A375 (cell line): Measurements from ENCODE around the gene METTL14. TPM values are rescaled to one million over a fixed set of nuclear protein-coding genes. Genes with fewer than 3 reads are reported as not detected.

Experiments
- small RNA-seq: library from RNA; depleted of rRNA; stranded (forward); fragments of <200 nt; gene quantifications from one replicate; pipeline ENCODE3, GENCODE V24; 2014
- total RNA-seq: library from RNA; depleted of rRNA; stranded (reverse); fragments of >200 nt; shearing (Covaris generic); gene quantifications from 2 replicates; pipeline ENCODE4 v1.2.3, GENCODE V29; 2014; rRNA removed

METTL14 gene
- total RNA-seq, result 25.2 and 25.5 TPM in 2 replicates

GRCh38 chr4:118684873-118685811 is at the start of gene METTL14:
Gene METTL14 (plus strand): TSS chr4:118685392. CDS start chr4:118685535, 143 bp downstream.

Small RNA genes lying within 50 kb of the gene (small RNA-seq; reads per million reads assigned to genes)
- not detected for gene SEPT14P4

Other genes with a start within 250 kb of the METTL14 start
- 16.9 and 17.7 TPM in 2 replicates for gene SEC24D, start 150.7 kb downstream of the METTL14 start, total RNA-seq
- gene SYNPO2, start 203.5 kb downstream of the METTL14 start, total RNA-seq, result 0.30 and 0.50 TPM in 2 replicates